ENCODE measurements around the gene FAM219B.
"Not testable (repeated sequence)": the region's sequence is repeated elsewhere in the genome, so short reads cannot be mapped to it uniquely, and the experiment has no call there.

FAM219B gene

GRCh38 chr15:74917676-74918075, 11.0 kb upstream of the FAM219B start:
- H3K4me3 ChIP-seq (ENCODE audit: low read depth, low read length) = no peak overlapping the region
- no peak for DNase-seq (ENCODE audit: low read depth)
- TF ChIP-seq CTCF (IDR thresholded peaks at IDR 0.05; ENCODE audit: low read depth, low read length, missing control alignments) = no peak

- DNase-seq (ENCODE audit: low read depth); H3K4me3 ChIP-seq (ENCODE audit: low read depth, low read length): not testable (repeated sequence)
Measured at GRCh38 chr15:74913799-74914198, 7.1 kb upstream of the FAM219B start.

- no peak overlapping the region for H3K4me3 ChIP-seq (ENCODE audit: low read depth, low read length)
- TF ChIP-seq CTCF (IDR thresholded peaks at IDR 0.05; ENCODE audit: low read depth, low read length, missing control alignments) = no peak
- DNase-seq (ENCODE audit: low read depth) = no peak
Measured at GRCh38 chr15:74913041-74913440, 6.4 kb upstream of the FAM219B start.

- H3K4me3 ChIP-seq (ENCODE audit: low read depth, low read length) = no peak overlapping the region
- no peak for TF ChIP-seq CTCF (IDR thresholded peaks at IDR 0.05; ENCODE audit: low read depth, low read length, missing control alignments)
- no peak for DNase-seq (ENCODE audit: low read depth)
Measured at GRCh38 chr15:74908635-74909034, 2.0 kb upstream of the FAM219B start.

DNA sequence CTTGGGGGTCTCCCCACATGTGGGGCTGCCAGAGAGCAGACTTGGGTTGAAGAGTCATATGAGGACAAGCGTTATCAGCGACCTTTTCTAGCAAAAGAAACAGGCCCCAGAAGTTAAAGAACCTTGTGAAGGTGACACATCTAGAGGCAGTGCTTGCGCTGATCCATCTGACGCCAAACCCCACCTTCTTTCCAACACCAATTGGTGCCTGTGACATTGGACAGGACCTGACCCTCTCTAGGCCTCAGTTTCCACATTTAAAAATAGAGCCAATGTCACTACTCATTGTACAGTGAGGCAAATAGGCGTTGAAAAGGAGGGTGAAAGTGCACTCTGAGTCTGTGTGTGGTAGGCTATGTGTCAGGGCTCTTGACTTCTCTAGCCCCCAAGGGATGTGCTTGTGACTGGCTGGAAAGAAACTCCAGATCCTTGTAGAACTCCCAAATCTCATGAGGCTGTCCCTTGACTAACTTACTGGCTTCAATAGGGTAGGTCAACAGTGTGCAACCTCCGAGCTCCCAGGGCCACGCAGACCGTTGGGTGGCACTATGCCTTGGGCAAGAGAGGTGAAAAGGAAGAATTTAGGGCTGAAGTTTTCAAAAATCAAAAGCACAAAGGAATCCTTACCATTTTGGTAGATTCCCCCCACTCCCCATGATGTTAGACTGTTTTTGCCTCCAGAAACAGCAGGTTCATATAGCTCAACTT, 666 bp upstream of the FAM219B start:
- DNase-seq (ENCODE audit: low read depth) = no peak
- no peak for TF ChIP-seq CTCF (IDR thresholded peaks at IDR 0.05; ENCODE audit: low read depth, low read length, missing control alignments)
- peak overlapping the region; percentile 82 for H3K4me3 ChIP-seq (ENCODE audit: low read depth, low read length)

GRCh38 chr15:74906067-74906449, 593 bp downstream of the FAM219B start:
- no peak for DNase-seq (ENCODE audit: low read depth)
- no peak for TF ChIP-seq CTCF (IDR thresholded peaks at IDR 0.05; ENCODE audit: low read depth, low read length, missing control alignments)
- peak overlapping the region; percentile 82 for H3K4me3 ChIP-seq (ENCODE audit: low read depth, low read length)

GRCh38 chr15:74904190-74904805, 2.4 kb downstream of the FAM219B start:
- no peak for DNase-seq (ENCODE audit: low read depth)
- no peak overlapping the region for H3K4me3 ChIP-seq (ENCODE audit: low read depth, low read length)
- TF ChIP-seq CTCF (IDR thresholded peaks at IDR 0.05; ENCODE audit: low read depth, low read length, missing control alignments) = no peak

Data from GM12864 (cell line).